ENCODE data around the gene ZBTB18.

Gene ZBTB18

GRCh38 chr1:244050835-244051444 is at the start of gene ZBTB18:
Gene ZBTB18 (plus strand): TSS chr1:244051283. CDS start chr1:244051432, 149 bp downstream.
- no peak for TF ChIP-seq CTCF (IDR thresholded peaks at IDR 0.05; ENCODE audit: low read depth, low read length)
- in situ Hi-C loops (cut with HindIII; ENCODE audit: low sequenced_read_pairs): no loop called here
- peak; percentile 82 for DNase-seq (ENCODE audit: low read depth, low spot score)

GRCh38 chr1:244002721-244003120 is 48.4 kb upstream of the ZBTB18 start:
- H3K4me3 ChIP-seq (ENCODE audit: low read depth, low read length): no peak overlapping the region
- in situ Hi-C loops (cut with HindIII; ENCODE audit: low sequenced_read_pairs): no loop called here
- no peak for DNase-seq (ENCODE audit: low read depth, low spot score)
- TF ChIP-seq CTCF (IDR thresholded peaks at IDR 0.05; ENCODE audit: low read depth, low read length): no peak

More at GRCh38 chr1:244050835-244051444, at the start of gene ZBTB18:
- H3K4me3 ChIP-seq (ENCODE audit: low read depth, low read length): peak within 1 kb of the TSS; percentile 73

GRCh38 chr1:244005455-244005854 is 45.6 kb upstream of the ZBTB18 start:
- in situ Hi-C loops (cut with HindIII; ENCODE audit: low sequenced_read_pairs): no loop called here
- H3K4me3 ChIP-seq (ENCODE audit: low read depth, low read length): no peak overlapping the region
- DNase-seq (ENCODE audit: low read depth, low spot score): no peak
- TF ChIP-seq CTCF (IDR thresholded peaks at IDR 0.05; ENCODE audit: low read depth, low read length): no peak

- no peak for DNase-seq (ENCODE audit: low read depth, low spot score)
- H3K4me3 ChIP-seq (ENCODE audit: low read depth, low read length): no peak overlapping the region
These were observed 44.6 kb upstream of the ZBTB18 start for GRCh38 chr1:244006381-244006901.

GRCh38 chr1:244006961-244007360 is 44.1 kb upstream of the ZBTB18 start:
- in situ Hi-C loops (cut with HindIII; ENCODE audit: low sequenced_read_pairs): no loop called here
- DNase-seq (ENCODE audit: low read depth, low spot score): no peak
- H3K4me3 ChIP-seq (ENCODE audit: low read depth, low read length): no peak overlapping the region
- no peak for TF ChIP-seq CTCF (IDR thresholded peaks at IDR 0.05; ENCODE audit: low read depth, low read length)

More at GRCh38 chr1:244006381-244006901, 44.6 kb upstream of the ZBTB18 start:
- in situ Hi-C loops (cut with HindIII; ENCODE audit: low sequenced_read_pairs): no loop called here
- TF ChIP-seq CTCF (IDR thresholded peaks at IDR 0.05; ENCODE audit: low read depth, low read length): no peak

GRCh38 chr1:244010191-244010590 is 40.9 kb upstream of the ZBTB18 start:
- DNase-seq (ENCODE audit: low read depth, low spot score): peak; percentile 2
- in situ Hi-C loops (cut with HindIII; ENCODE audit: low sequenced_read_pairs): no loop called here
- TF ChIP-seq CTCF (IDR thresholded peaks at IDR 0.05; ENCODE audit: low read depth, low read length): no peak
- H3K4me3 ChIP-seq (ENCODE audit: low read depth, low read length): no peak overlapping the region

Data from astrocyte of the spinal cord (primary cell).